Right lobe of liver (tissue), 4 donors: Measurements from ENCODE around the gene HIPK3.

ENCODE experiments used
- POLR2A ChIP-seq: fragments of 450-650 bp; IDR thresholded peaks from one replicate; pipeline ENCODE4 v1.6.1; 2017; ENCODE audit warnings: antibody characterized with exemption, mild to moderate bottlenecking
- TF ChIP-seq, protein P1 (sequence below), 4 donors: fragments of 200-600 bp in 3 of 4; fragments of 450-650 bp in 1 of 4; IDR thresholded peaks; one replicate each; pipeline versions ENCODE4 v1.5.1 to v1.8.0; 2016 to 2022; ENCODE audit warnings: antibody characterized with exemption in 4 of 4, mild to moderate bottlenecking in 2 of 4
- donor health status: DM: no; HTN: no; CAD: no.
- donor health status: DM: no; HTN: no; CAD: no.
- donor health status: DM: no; HTN: yes; CAD: no.

DNA sequence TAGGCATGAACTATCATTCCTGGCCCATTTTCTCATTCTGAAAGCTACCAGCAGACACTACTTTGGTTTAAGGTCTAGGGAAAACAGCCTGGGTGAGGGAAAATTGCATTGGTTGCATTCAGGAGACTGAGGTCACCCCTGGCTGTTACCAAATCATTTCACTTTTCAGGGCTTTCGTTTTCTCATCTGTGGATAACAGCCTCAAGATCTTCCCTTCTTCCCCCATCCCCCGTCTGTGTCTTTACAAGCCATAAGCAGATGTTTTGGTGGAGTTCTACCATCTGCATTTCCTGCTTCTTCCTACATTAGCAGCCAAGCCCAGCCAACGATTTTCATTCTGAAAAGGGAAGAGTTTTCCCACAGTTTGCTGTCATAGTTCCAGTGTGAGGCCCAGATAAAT is 130.4 kb downstream of the HIPK3 start:
- TF ChIP-seq, protein P1, sequence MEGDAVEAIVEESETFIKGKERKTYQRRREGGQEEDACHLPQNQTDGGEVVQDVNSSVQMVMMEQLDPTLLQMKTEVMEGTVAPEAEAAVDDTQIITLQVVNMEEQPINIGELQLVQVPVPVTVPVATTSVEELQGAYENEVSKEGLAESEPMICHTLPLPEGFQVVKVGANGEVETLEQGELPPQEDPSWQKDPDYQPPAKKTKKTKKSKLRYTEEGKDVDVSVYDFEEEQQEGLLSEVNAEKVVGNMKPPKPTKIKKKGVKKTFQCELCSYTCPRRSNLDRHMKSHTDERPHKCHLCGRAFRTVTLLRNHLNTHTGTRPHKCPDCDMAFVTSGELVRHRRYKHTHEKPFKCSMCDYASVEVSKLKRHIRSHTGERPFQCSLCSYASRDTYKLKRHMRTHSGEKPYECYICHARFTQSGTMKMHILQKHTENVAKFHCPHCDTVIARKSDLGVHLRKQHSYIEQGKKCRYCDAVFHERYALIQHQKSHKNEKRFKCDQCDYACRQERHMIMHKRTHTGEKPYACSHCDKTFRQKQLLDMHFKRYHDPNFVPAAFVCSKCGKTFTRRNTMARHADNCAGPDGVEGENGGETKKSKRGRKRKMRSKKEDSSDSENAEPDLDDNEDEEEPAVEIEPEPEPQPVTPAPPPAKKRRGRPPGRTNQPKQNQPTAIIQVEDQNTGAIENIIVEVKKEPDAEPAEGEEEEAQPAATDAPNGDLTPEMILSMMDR (IDR thresholded peaks at IDR 0.05) = no peak
- no peak for TF ChIP-seq POLR2A
